Panc1 (cell line): Measurements from ENCODE around the gene KCNE4. TPM values are rescaled to one million over a fixed set of nuclear protein-coding genes. Genes with fewer than 3 reads are reported as not detected.

ENCODE experiments used
- ATAC-seq: fragments of 200-7000 bp; cut with Tn5 transposase; 2 replicates; pipeline ENCODE4 v1.9.1; 2020; ENCODE audit warnings: mild to moderate bottlenecking, moderate library complexity
- BruUV-seq: library from RNA; stranded (reverse); fragments of 400-500 nt; replicated peaks from 2 replicates; lab custom pipeline; 2021; lab: Mats Ljungman, UMichigan
- CTCF ChIA-PET: fragments of 300-600 bp; sonication (Branson Sonifier 250); formaldehyde crosslinking; loops from one replicate; lab custom pipeline; 2022; ENCODE audit warnings: antibody characterized with exemption; lab: Charles Lee
- POLR2A ChIA-PET: fragments of 300-600 bp; sonication (Branson Sonifier 250); formaldehyde crosslinking; loops from one replicate; lab custom pipeline; 2022; ENCODE audit warnings: antibody characterized with exemption; lab: Charles Lee
- DNase-seq: peaks from one replicate; pipeline ENCODE4 v3.0.0-alpha.2; 2010; ENCODE audit warnings: low read depth, low spot score
- H3K27ac ChIP-seq: 2 replicates; pipeline ENCODE4 v1.5.1; 2011; ENCODE audit warnings: mild to moderate bottlenecking, low read length, inconsistent platforms
- H3K27me3 ChIP-seq: fragments of 200-500 bp; sonication (Bioruptor generic); 2 replicates; pipeline ENCODE4 v1.6.0; 2014; ENCODE audit warnings: low read length, inconsistent platforms; ENCODE audit not compliant: control insufficient read depth, insufficient read depth
- H3K36me3 ChIP-seq: fragments of 200-500 bp; sonication (Bioruptor generic); 2 replicates; pipeline ENCODE4 v1.5.1; 2014; ENCODE audit warnings: inconsistent platforms, mild to moderate bottlenecking, low read length, moderate library complexity; ENCODE audit not compliant: control insufficient read depth, insufficient read depth
- H3K4me1 ChIP-seq: 2 replicates; pipeline ENCODE4 v1.5.1; 2011; ENCODE audit warnings: inconsistent platforms, mild to moderate bottlenecking, low read length, moderate library complexity; ENCODE audit not compliant: control insufficient read depth, insufficient read depth
- H3K4me3 ChIP-seq, 2 experiments: 2 replicates each; pipeline ENCODE4 v1.5.1; 2011 to 2012; ENCODE audit warnings: low read depth in 2 of 2, low read length in 2 of 2, mild to moderate bottlenecking in 2 of 2, inconsistent platforms in 1 of 2, moderate library complexity in 1 of 2
- H3K9me3 ChIP-seq: fragments of 200-500 bp; sonication (Bioruptor generic); 2 replicates; pipeline ENCODE4 v1.5.1; 2014; ENCODE audit warnings: low read depth, mild to moderate bottlenecking, inconsistent platforms, low read length, moderate library complexity; ENCODE audit not compliant: control insufficient read depth, insufficient read depth
- POLR2AphosphoS5 ChIP-seq: IDR thresholded peaks from 2 replicates; pipeline ENCODE4 v1.6.1; 2012; ENCODE audit warnings: mild to moderate bottlenecking, low read depth, low read length, moderate library complexity
- SIN3A ChIP-seq: IDR thresholded peaks from 2 replicates; pipeline ENCODE4 v1.6.1; 2012; ENCODE audit warnings: low read depth, mild to moderate bottlenecking, low read length, moderate library complexity, borderline replicate concordance; ENCODE audit not compliant: insufficient read depth
- TCF7L2 ChIP-seq: IDR thresholded peaks from 2 replicates; pipeline ENCODE4 v1.6.1; 2011; ENCODE audit warnings: mild to moderate bottlenecking, low read depth, low read length, inconsistent platforms
- in situ Hi-C: cut with HindIII; loops from 2 replicates; pipeline ENCODE4 v1.10.0; 2016; ENCODE audit warnings: low sequenced_read_pairs, low pct_unique_long_range_greater_than_20kb
- intact Hi-C: fragments of 100-400 bp; cut with micrococcal nuclease; formaldehyde crosslinking; loops from one replicate; pipeline ENCODE4 v1.10.0; 2022; ENCODE audit not compliant: unreplicated experiment
- total RNA-seq: library from RNA; stranded (reverse); gene quantifications from one replicate; pipeline ENCODE4 v1.2.1, GENCODE V29; 2021; ENCODE audit not compliant: unreplicated experiment
- TF ChIP-seq, protein P1 (sequence below): fragments of 450-650 bp; IDR thresholded peaks from 2 replicates; pipeline ENCODE4 v1.5.1; 2017; ENCODE audit warnings: mild to moderate bottlenecking
- TF ChIP-seq, protein P2 (sequence below), 2 experiments: IDR thresholded peaks; 2 replicates each; pipeline ENCODE4 v1.6.1; 2011 to 2012; ENCODE audit warnings: low read depth in 2 of 2, control low read depth in 1 of 2, low read length in 1 of 2, mild to moderate bottlenecking in 1 of 2, moderate library complexity in 1 of 2; ENCODE audit not compliant: insufficient read depth in 1 of 2

KCNE4 gene
- total RNA-seq, 1 experiment from 2014 or later: 0.21 TPM

DNA sequence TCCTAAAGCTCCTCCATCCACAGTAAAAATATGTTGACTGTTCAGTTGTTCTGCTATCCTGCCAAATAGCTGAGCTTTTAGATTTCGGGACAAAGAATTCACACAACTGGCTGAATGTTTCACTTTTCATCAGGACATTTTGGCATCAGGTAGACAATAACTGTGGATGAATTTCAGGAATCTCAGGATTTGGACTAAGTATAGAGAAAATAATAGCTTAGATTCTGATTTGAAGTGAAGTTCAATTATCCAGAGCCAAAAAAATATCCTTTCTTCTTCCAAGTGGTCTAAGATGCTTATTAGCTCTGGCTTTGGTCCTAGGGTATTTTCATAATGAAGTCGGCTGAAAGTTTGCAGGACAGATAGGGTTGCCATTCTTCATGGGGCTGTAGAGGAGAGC lies 16.1 kb downstream of the KCNE4 start:
- no peaks in the 10 kb centered on the region for H3K9me3 ChIP-seq
- no peaks in the 10 kb centered on the region for H3K4me1 ChIP-seq
- BruUV-seq: no TSS peak
- H3K27ac ChIP-seq: no peak overlapping the region
- POLR2A ChIA-PET: no interaction called here
- intact Hi-C loops: no loop called here
- CTCF ChIA-PET: no interaction called here
- no peaks in the 10 kb centered on the region for H3K36me3 ChIP-seq
- TF ChIP-seq SIN3A (no peak), POLR2AphosphoS5 (no peak), TCF7L2 (no peak)
- TF ChIP-seq, protein P1, sequence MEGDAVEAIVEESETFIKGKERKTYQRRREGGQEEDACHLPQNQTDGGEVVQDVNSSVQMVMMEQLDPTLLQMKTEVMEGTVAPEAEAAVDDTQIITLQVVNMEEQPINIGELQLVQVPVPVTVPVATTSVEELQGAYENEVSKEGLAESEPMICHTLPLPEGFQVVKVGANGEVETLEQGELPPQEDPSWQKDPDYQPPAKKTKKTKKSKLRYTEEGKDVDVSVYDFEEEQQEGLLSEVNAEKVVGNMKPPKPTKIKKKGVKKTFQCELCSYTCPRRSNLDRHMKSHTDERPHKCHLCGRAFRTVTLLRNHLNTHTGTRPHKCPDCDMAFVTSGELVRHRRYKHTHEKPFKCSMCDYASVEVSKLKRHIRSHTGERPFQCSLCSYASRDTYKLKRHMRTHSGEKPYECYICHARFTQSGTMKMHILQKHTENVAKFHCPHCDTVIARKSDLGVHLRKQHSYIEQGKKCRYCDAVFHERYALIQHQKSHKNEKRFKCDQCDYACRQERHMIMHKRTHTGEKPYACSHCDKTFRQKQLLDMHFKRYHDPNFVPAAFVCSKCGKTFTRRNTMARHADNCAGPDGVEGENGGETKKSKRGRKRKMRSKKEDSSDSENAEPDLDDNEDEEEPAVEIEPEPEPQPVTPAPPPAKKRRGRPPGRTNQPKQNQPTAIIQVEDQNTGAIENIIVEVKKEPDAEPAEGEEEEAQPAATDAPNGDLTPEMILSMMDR: no peak
- TF ChIP-seq, protein P2, sequence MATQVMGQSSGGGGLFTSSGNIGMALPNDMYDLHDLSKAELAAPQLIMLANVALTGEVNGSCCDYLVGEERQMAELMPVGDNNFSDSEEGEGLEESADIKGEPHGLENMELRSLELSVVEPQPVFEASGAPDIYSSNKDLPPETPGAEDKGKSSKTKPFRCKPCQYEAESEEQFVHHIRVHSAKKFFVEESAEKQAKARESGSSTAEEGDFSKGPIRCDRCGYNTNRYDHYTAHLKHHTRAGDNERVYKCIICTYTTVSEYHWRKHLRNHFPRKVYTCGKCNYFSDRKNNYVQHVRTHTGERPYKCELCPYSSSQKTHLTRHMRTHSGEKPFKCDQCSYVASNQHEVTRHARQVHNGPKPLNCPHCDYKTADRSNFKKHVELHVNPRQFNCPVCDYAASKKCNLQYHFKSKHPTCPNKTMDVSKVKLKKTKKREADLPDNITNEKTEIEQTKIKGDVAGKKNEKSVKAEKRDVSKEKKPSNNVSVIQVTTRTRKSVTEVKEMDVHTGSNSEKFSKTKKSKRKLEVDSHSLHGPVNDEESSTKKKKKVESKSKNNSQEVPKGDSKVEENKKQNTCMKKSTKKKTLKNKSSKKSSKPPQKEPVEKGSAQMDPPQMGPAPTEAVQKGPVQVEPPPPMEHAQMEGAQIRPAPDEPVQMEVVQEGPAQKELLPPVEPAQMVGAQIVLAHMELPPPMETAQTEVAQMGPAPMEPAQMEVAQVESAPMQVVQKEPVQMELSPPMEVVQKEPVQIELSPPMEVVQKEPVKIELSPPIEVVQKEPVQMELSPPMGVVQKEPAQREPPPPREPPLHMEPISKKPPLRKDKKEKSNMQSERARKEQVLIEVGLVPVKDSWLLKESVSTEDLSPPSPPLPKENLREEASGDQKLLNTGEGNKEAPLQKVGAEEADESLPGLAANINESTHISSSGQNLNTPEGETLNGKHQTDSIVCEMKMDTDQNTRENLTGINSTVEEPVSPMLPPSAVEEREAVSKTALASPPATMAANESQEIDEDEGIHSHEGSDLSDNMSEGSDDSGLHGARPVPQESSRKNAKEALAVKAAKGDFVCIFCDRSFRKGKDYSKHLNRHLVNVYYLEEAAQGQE (IDR thresholded peaks at IDR 0.05; ENCODE audit: insufficient read depth in 1 of 2, low read depth in 2 of 2, low read length in 1 of 2): no peak
- H3K4me3 ChIP-seq: no peak overlapping the region
- in situ Hi-C loops: no loop called here
- ATAC-seq: no peak
- H3K27me3 ChIP-seq: peaks cover 4% of the 10 kb centered on the region; the same call in 1 of the 2 replicates
- DNase-seq: no peak

DNA sequence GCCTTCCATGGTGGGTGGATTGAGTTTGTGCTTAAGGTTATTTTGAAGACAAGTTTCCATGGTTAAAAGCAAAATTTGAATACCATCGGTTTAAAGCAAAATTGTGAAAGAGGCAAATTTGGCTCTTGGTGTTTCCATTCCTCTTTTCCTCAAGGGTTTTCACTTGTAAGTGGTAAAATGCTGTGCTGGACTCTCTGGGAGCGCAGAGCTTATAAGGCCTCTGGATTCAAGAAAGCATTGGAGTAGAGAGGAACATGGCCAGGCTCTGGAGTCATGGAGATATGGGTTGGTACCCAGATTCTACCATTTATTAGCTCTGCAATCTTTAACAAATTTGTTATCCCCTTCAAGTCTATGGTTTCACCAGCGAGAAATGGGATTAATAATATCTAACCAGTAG lies 17.5 kb downstream of the KCNE4 start:
- no TSS peak for BruUV-seq
- in situ Hi-C loops (no loop called here), intact Hi-C loops (no loop called here)
- peaks cover 4% of the 10 kb centered on the region; the same call in 1 of the 2 replicates for H3K27me3 ChIP-seq
- ATAC-seq: no peak
- no peak for DNase-seq
- H3K36me3 ChIP-seq: no peaks in the 10 kb centered on the region
- no peak overlapping the region for H3K4me3 ChIP-seq
- no peaks in the 10 kb centered on the region for H3K9me3 ChIP-seq
- ChIA-PET POLR2A (no interaction called here), CTCF (no interaction called here)
- H3K27ac ChIP-seq: no peak overlapping the region
- H3K4me1 ChIP-seq: no peaks in the 10 kb centered on the region
- no peak for TF ChIP-seq SIN3A
- TF ChIP-seq POLR2AphosphoS5: no peak
- TF ChIP-seq TCF7L2: no peak
- TF ChIP-seq, protein P2 (IDR thresholded peaks at IDR 0.05; ENCODE audit: insufficient read depth in 1 of 2, low read depth in 2 of 2, low read length in 1 of 2): no peak
- TF ChIP-seq, protein P1: no peak
